Hepatocyte (in vitro differentiated cells): ENCODE results near the gene TAS1R3. TPM values are rescaled to one million over a fixed set of nuclear protein-coding genes. Genes with fewer than 3 reads are reported as not detected.

ENCODE experiments used
- DNase-seq: peaks from one replicate; pipeline ENCODE4 v3.0.0-alpha.2; 2016; ENCODE audit warnings: low spot score
- H2AFZ ChIP-seq: fragments of 200-600 bp; sonication (generic); 2 replicates; pipeline ENCODE4 v1.6.0; 2016; ENCODE audit warnings: antibody characterized with exemption, mild to moderate bottlenecking
- H3K27ac ChIP-seq: fragments of 200-600 bp; sonication (generic); 2 replicates; pipeline ENCODE4 v1.5.1; 2016; ENCODE audit warnings: mild to moderate bottlenecking
- H3K27me3 ChIP-seq: fragments of 200-600 bp; sonication (generic); 2 replicates; pipeline ENCODE4 v1.6.1; 2016
- H3K36me3 ChIP-seq: fragments of 200-600 bp; sonication (generic); replicated peaks from 2 replicates; pipeline ENCODE4 v1.5.1; 2016; ENCODE audit warnings: low read depth; ENCODE audit not compliant: insufficient read depth
- H3K4me1 ChIP-seq: fragments of 200-600 bp; sonication (generic); 2 replicates; pipeline ENCODE4 v1.5.1; 2016; ENCODE audit warnings: mild to moderate bottlenecking, moderate library complexity; ENCODE audit not compliant: insufficient read depth
- H3K4me2 ChIP-seq: fragments of 200-600 bp; sonication (generic); 2 replicates; pipeline ENCODE4 v1.6.0; 2016
- H3K4me3 ChIP-seq: fragments of 200-600 bp; sonication (generic); 2 replicates; pipeline ENCODE4 v1.5.1; 2016; ENCODE audit warnings: mild to moderate bottlenecking
- H3K79me2 ChIP-seq: fragments of 200-600 bp; sonication (generic); 2 replicates; pipeline ENCODE4 v1.6.0; 2017; ENCODE audit warnings: mild to moderate bottlenecking
- H3K9me2 ChIP-seq: fragments of 200-600 bp; sonication (generic); replicated peaks from 2 replicates; pipeline ENCODE4 v1.6.0; 2017; ENCODE audit warnings: mild to moderate bottlenecking; ENCODE audit not compliant: insufficient read depth
- H3K9me3 ChIP-seq: fragments of 200-600 bp; sonication (generic); 2 replicates; pipeline ENCODE4 v1.5.1; 2016; ENCODE audit warnings: low read depth, mild to moderate bottlenecking
- H4K20me1 ChIP-seq: fragments of 200-600 bp; sonication (generic); 2 replicates; pipeline ENCODE4 v1.6.0; 2016; ENCODE audit warnings: mild to moderate bottlenecking; ENCODE audit not compliant: insufficient read depth, poor library complexity, severe bottlenecking
- CTCF ChIP-seq: fragments of 200-600 bp; sonication (generic); IDR thresholded peaks from 2 replicates; pipeline ENCODE4 v1.5.1; 2016; ENCODE audit warnings: antibody characterized with exemption, mild to moderate bottlenecking; ENCODE audit not compliant: poor library complexity
- EZH2 ChIP-seq: fragments of 200-600 bp; sonication (generic); IDR thresholded peaks from 2 replicates; pipeline ENCODE4 v1.6.1; 2016; ENCODE audit warnings: antibody characterized with exemption, mild to moderate bottlenecking, borderline replicate concordance
- EZH2phosphoT487 ChIP-seq: fragments of 200-600 bp; sonication (generic); IDR thresholded peaks from one replicate; pipeline ENCODE4 v1.6.1; 2018; ENCODE audit warnings: antibody characterized with exemption, mild to moderate bottlenecking, low read depth, moderate library complexity; ENCODE audit not compliant: unreplicated experiment, severe bottlenecking
- WGBS: methylation state at CpG from one replicate; pipeline ENCODE4 v1.1.6; 2016; ENCODE audit warnings: low lambda C conversion rate; ENCODE audit errors: missing lambda C conversion rate; 5-methylcytosine and 5-hydroxymethylcytosine counted together
- polyA plus RNA-seq: library from polyadenylated mRNA; unstranded; fragments of >200 nt; fragmentation: Nextera tagmentation; extraction: Ambion mirVana; gene quantifications from 2 replicates; pipeline ENCODE4 v1.2.1, GENCODE V29; 2016
- total RNA-seq: library from RNA; depleted of rRNA; stranded (reverse); fragments of >200 nt; gene quantifications from 2 replicates; pipeline ENCODE4 v1.2.3, GENCODE V29; 2014

Gene TAS1R3
- total and polyA plus RNA-seq, 2 experiments from 2014 or later: 0.17 to 0.42 TPM

GRCh38 chr1:1321477-1321876 is 9.6 kb upstream of the TAS1R3 start:
- Histone ChIP-seq H3K27ac (no peak overlapping the region), H3K36me3 (no peaks in the 10 kb centered on the region), H3K4me2 (no peak overlapping the region), H3K9me2 (no peaks in the 10 kb centered on the region), H3K27me3 (no peaks in the 10 kb centered on the region), H3K79me2 (peaks cover 86% of the 10 kb centered on the region), H3K4me1 (peaks cover 20% of the 10 kb centered on the region), H3K9me3 (no peaks in the 10 kb centered on the region), H4K20me1 (peaks cover 32% of the 10 kb centered on the region), H3K4me3 (no peak overlapping the region), H2AFZ (no peak overlapping the region)
- TF ChIP-seq EZH2 (no peak), EZH2phosphoT487 (no peak), CTCF (no peak)
- 99% methylated on average over 7 of the region's 8 CpGs for WGBS
- DNase-seq: no peak

DNA sequence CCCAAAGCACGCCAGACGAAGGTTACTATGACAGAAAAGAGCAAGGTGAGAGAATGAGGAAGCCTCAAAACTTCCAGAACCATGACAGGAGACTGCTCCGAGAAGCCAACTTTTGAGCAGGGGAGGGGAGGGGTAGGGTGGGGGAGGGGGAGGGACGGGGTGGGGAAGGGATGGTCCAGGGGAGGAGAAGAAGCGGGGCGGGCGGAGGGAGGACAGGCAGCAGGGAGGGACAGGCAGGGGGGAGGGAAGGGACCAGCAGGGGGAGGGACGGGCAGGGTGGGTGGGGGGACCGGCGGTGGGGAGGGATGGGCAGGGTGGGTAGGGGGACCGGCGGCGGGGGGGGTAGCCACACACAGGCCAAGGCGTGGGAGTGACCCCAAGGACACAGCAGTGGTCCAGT is 8.7 kb upstream of the TAS1R3 start:
- H3K36me3 ChIP-seq: no peaks in the 10 kb centered on the region
- no peak overlapping the region for H2AFZ ChIP-seq
- H3K4me2 ChIP-seq: no peak overlapping the region
- TF ChIP-seq EZH2 (no peak), CTCF (no peak), EZH2phosphoT487 (no peak)
- peaks cover 29% of the 10 kb centered on the region for H4K20me1 ChIP-seq
- 96% methylated on average over 2 of the region's 14 CpGs for WGBS
- H3K79me2 ChIP-seq: peaks cover 82% of the 10 kb centered on the region
- no peak overlapping the region for H3K27ac ChIP-seq
- no peaks in the 10 kb centered on the region for H3K9me2 ChIP-seq
- H3K9me3 ChIP-seq: no peaks in the 10 kb centered on the region
- H3K4me3 ChIP-seq: no peak overlapping the region
- no peaks in the 10 kb centered on the region for H3K27me3 ChIP-seq
- no peak for DNase-seq
- H3K4me1 ChIP-seq: peaks cover 20% of the 10 kb centered on the region

DNA sequence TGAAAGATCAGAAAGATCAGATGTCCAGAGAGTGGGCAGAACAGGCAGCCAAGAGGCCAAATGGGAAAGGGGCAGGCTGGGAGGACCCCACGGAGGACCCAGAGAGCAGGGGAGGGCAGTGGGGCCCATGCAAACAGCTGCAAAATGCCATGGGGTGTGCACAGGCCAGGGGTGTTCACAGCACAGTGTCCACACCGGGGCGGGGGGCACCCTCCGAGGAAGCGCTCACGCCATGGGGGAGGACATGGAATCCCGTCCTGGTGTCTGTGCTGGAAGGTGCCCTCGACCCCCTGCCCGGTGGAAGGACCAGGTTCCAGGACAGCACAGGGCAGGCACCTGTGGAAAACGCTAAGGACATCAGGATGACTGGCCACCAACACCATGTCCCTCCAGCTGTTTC is 8.1 kb upstream of the TAS1R3 start:
- Histone ChIP-seq H3K4me1 (peaks cover 15% of the 10 kb centered on the region), H3K27me3 (no peaks in the 10 kb centered on the region), H3K27ac (no peak overlapping the region), H3K4me3 (no peak overlapping the region), H4K20me1 (peaks cover 28% of the 10 kb centered on the region), H3K79me2 (peaks cover 77% of the 10 kb centered on the region), H3K36me3 (no peaks in the 10 kb centered on the region), H2AFZ (no peak overlapping the region), H3K4me2 (peak overlapping the region; percentile 66), H3K9me2 (no peaks in the 10 kb centered on the region), H3K9me3 (no peaks in the 10 kb centered on the region)
- TF ChIP-seq CTCF (no peak), EZH2 (no peak), EZH2phosphoT487 (no peak)
- 93% methylated on average over 10 of the region's 10 CpGs for WGBS
- no peak for DNase-seq

- H4K20me1 ChIP-seq: peaks cover 28% of the 10 kb centered on the region
- TF ChIP-seq EZH2phosphoT487 (no peak), EZH2 (no peak), CTCF (no peak)
Observed at GRCh38 chr1:1324084-1324523, 7.0 kb upstream of the TAS1R3 start.

More at GRCh38 chr1:1324084-1324523, 7.0 kb upstream of the TAS1R3 start:
- Histone ChIP-seq H3K9me2 (no peaks in the 10 kb centered on the region), H3K4me1 (peaks cover 13% of the 10 kb centered on the region), H2AFZ (peak overlapping the region; percentile 85), H3K79me2 (peaks cover 71% of the 10 kb centered on the region), H3K4me2 (peak overlapping the region; percentile 89), H3K36me3 (no peaks in the 10 kb centered on the region), H3K4me3 (peak overlapping the region; percentile 99), H3K27ac (peak overlapping the region; percentile 86), H3K27me3 (no peaks in the 10 kb centered on the region), H3K9me3 (no peaks in the 10 kb centered on the region)
- under 1% methylated on average over 33 of the region's 41 CpGs for WGBS
- DNase-seq: no peak
